AG04449 (cell line): Measurements from ENCODE around the gene HK1.

Experiments
- CTCF ChIA-PET: fragments of 350-600 bp; formaldehyde crosslinking; extraction: SDS; loops from one replicate; lab custom pipeline; 2021; ENCODE audit warnings: antibody characterized with exemption; lab: Yijun Ruan, JAX
- POLR2A ChIA-PET: fragments of 400-600, 350-600 bp; formaldehyde crosslinking; extraction: SDS; loops from one replicate; lab custom pipeline; 2020; ENCODE audit warnings: antibody characterized with exemption, inconsistent platforms; lab: Yijun Ruan, JAX
- DNase-seq: peaks from one replicate; pipeline ENCODE4 v3.0.0-alpha.2; 2010; ENCODE audit warnings: low read depth, low spot score
- H3K4me3 ChIP-seq: 2 replicates; pipeline ENCODE4 v1.5.1; 2011; ENCODE audit warnings: low read depth, mild to moderate bottlenecking, control low read depth, low read length
- CTCF ChIP-seq: IDR thresholded peaks from one replicate; pipeline ENCODE4 v1.5.1; 2011; ENCODE audit warnings: mild to moderate bottlenecking, moderate library complexity, low read length, control low read depth, inconsistent platforms; ENCODE audit not compliant: insufficient read depth; ENCODE audit errors: missing control alignments

Gene HK1

GRCh38 chr10:69384320-69384719 is 106.0 kb downstream of the HK1 start:
- POLR2A ChIA-PET: interaction anchor here (0.6 kb wide), 1 partner anchor 185 kb away, joined by 3 read pairs; no protein-coding TSS in a partner anchor
- CTCF ChIA-PET: interaction anchor here (1.2 to 16.8 kb wide), 5 partner anchors 9 to 145 kb away, joined by 3 to 451 read pairs (median 10); no protein-coding TSS in a partner anchor
- DNase-seq: no peak
- H3K4me3 ChIP-seq: no peak overlapping the region
- TF ChIP-seq CTCF: no peak

GRCh38 chr10:69385454-69386350 is 107.4 kb downstream of the HK1 start:
- no peak for TF ChIP-seq CTCF
- no peak for DNase-seq
- ChIA-PET POLR2A (no interaction called here), CTCF (interaction anchor here (1.6 to 16.8 kb wide), 3 partner anchors 20 to 147 kb away, joined by 4 to 451 read pairs (median 8); no protein-coding TSS in a partner anchor)
- no peak overlapping the region for H3K4me3 ChIP-seq

- ChIA-PET CTCF (interaction anchor here (2.8 to 16.8 kb wide), 2 partner anchors 21 to 148 kb away, joined by 8 to 451 read pairs; no protein-coding TSS in a partner anchor), POLR2A (no interaction called here)
- no peak overlapping the region for H3K4me3 ChIP-seq
- no peak for DNase-seq
- no peak for TF ChIP-seq CTCF
Measured at GRCh38 chr10:69387500-69387899, 109.2 kb downstream of the HK1 start.

- no peak for TF ChIP-seq CTCF
- H3K4me3 ChIP-seq: no peak overlapping the region
- no peak for DNase-seq
- CTCF ChIA-PET: interaction anchor here (4.0 to 16.8 kb wide), 2 partner anchors 19 to 149 kb away, joined by 40 to 451 read pairs; no protein-coding TSS in a partner anchor
- POLR2A ChIA-PET: no interaction called here
Measured at GRCh38 chr10:69388488-69388887, 110.2 kb downstream of the HK1 start.

GRCh38 chr10:69389827-69390490 is 111.7 kb downstream of the HK1 start:
- DNase-seq: no peak
- ChIA-PET POLR2A (no interaction called here), CTCF (interaction anchor here (0.7 to 16.8 kb wide), 17 partner anchors 9 to 297 kb away, joined by 3 to 451 read pairs (median 4); partner anchors contain the start of gene HKDC1)
- H3K4me3 ChIP-seq: no peak overlapping the region
- no peak for TF ChIP-seq CTCF
